Measurements from ENCODE around the gene MTX1. TPM values are rescaled to one million over a fixed set of nuclear protein-coding genes. Genes with fewer than 3 reads are reported as not detected.
A peak's percentile ranks its signal among the peaks of the same experiment; 100 is the strongest.
"Not testable (repeated sequence)": the region's sequence is repeated elsewhere in the genome, so short reads cannot be mapped to it uniquely, and the experiment has no call there.

MTX1 gene
- polyA plus RNA-seq, 1 donor (not counting 4 experiments of a cell fraction or from before 2014, with no cell fraction given), result 43.4 TPM

- H3K9me3 ChIP-seq (ENCODE audit: control insufficient read depth, low read depth, low read length); dilution Hi-C loops (cut with MboI; ENCODE audit: extremely low pct_ligation_motif_present, low sequenced_read_pairs); H2AFZ ChIP-seq (ENCODE audit: control insufficient read depth, low read length); H3K4me3 ChIP-seq (ENCODE audit: control insufficient read depth in 2 of 3, extremely low read depth in 1 of 3, insufficient read depth in 2 of 3, low read depth in 1 of 3, low read length in 3 of 3); DNase-seq (ENCODE audit: low read depth, low spot score); H3K27me3 ChIP-seq (ENCODE audit: control insufficient read depth, extremely low read depth, insufficient read depth, low read length); H3K27ac ChIP-seq (ENCODE audit: control insufficient read depth, insufficient read depth, low read length); H3K79me2 ChIP-seq (ENCODE audit: control insufficient read depth, insufficient read depth, low read length); H4K20me1 ChIP-seq (ENCODE audit: control insufficient read depth, extremely low read depth, insufficient read depth, low read length); H3K4me1 ChIP-seq (ENCODE audit: control insufficient read depth, extremely low read depth, insufficient read depth, low read length); FAIRE-seq; H3K4me2 ChIP-seq (ENCODE audit: control insufficient read depth, extremely low read depth, insufficient read depth, low read depth, low read length); H3K9ac ChIP-seq (ENCODE audit: control insufficient read depth, extremely low read depth, insufficient read depth, low read length); H3K9me1 ChIP-seq (ENCODE audit: control insufficient read depth, extremely low read depth, insufficient read depth, low read length); H3K36me3 ChIP-seq (ENCODE audit: control insufficient read depth in 2 of 2, extremely low read depth in 1 of 2, insufficient read depth in 2 of 2, low read length in 2 of 2): not testable (repeated sequence)
Observed at GRCh38 chr1:155235375-155235774, 26.9 kb downstream of the MTX1 start.

- H3K79me2 ChIP-seq (ENCODE audit: control insufficient read depth, insufficient read depth, low read length), result no peaks in the 10 kb centered on the region
- peaks cover 2 to 7% of the 10 kb centered on the region in 2 experiments for H3K36me3 ChIP-seq (ENCODE audit: control insufficient read depth in 2 of 2, extremely low read depth in 1 of 2, insufficient read depth in 2 of 2, low read length in 2 of 2)
- peaks cover 4% of the 10 kb centered on the region for H3K4me1 ChIP-seq (ENCODE audit: control insufficient read depth, extremely low read depth, insufficient read depth, low read length)
- FAIRE-seq, result no peak
- no peaks in the 10 kb centered on the region for H3K27me3 ChIP-seq (ENCODE audit: control insufficient read depth, extremely low read depth, insufficient read depth, low read length)
- H4K20me1 ChIP-seq (ENCODE audit: control insufficient read depth, extremely low read depth, insufficient read depth, low read length), result no peaks in the 10 kb centered on the region
- DNase-seq (ENCODE audit: low read depth, low spot score), result no peak
- no peak for TF ChIP-seq EZH2 (IDR thresholded peaks at IDR 0.05; ENCODE audit: low read length)
- no peak for TF ChIP-seq CTCF (optimal IDR thresholded peaks at IDR 0.05 in 1 of 3, IDR thresholded peaks at IDR 0.05 in 1 of 3, conservative IDR thresholded peaks at IDR 0.05 in 1 of 3; ENCODE audit: extremely low read depth in 1 of 3, insufficient read depth in 2 of 3, low read length in 3 of 3)
- no peaks in the 10 kb centered on the region for H3K9me1 ChIP-seq (ENCODE audit: control insufficient read depth, extremely low read depth, insufficient read depth, low read length)
- H3K4me3 ChIP-seq (ENCODE audit: control insufficient read depth in 2 of 3, extremely low read depth in 1 of 3, insufficient read depth in 2 of 3, low read depth in 1 of 3, low read length in 3 of 3), result no peak overlapping the region
- no peak overlapping the region for H2AFZ ChIP-seq (ENCODE audit: control insufficient read depth, low read length)
- dilution Hi-C loops (cut with MboI; ENCODE audit: extremely low pct_ligation_motif_present, low sequenced_read_pairs), result no loop called here
- H3K9ac ChIP-seq (ENCODE audit: control insufficient read depth, extremely low read depth, insufficient read depth, low read length), result no peak overlapping the region
- H3K4me2 ChIP-seq (ENCODE audit: control insufficient read depth, extremely low read depth, insufficient read depth, low read depth, low read length), result no peak overlapping the region
- no peaks in the 10 kb centered on the region for H3K9me3 ChIP-seq (ENCODE audit: control insufficient read depth, low read depth, low read length)
- H3K27ac ChIP-seq (ENCODE audit: control insufficient read depth, insufficient read depth, low read length), result no peak overlapping the region
Observed at GRCh38 chr1:155236451-155236850, 28.0 kb downstream of the MTX1 start.

- TF ChIP-seq CTCF (optimal IDR thresholded peaks at IDR 0.05 in 1 of 3, IDR thresholded peaks at IDR 0.05 in 1 of 3, conservative IDR thresholded peaks at IDR 0.05 in 1 of 3; ENCODE audit: extremely low read depth in 1 of 3, insufficient read depth in 2 of 3, low read length in 3 of 3) (no peak), EZH2 (IDR thresholded peaks at IDR 0.05; ENCODE audit: low read length) (no peak)
- no peaks in the 10 kb centered on the region for H4K20me1 ChIP-seq (ENCODE audit: control insufficient read depth, extremely low read depth, insufficient read depth, low read length)
- H3K4me3 ChIP-seq (ENCODE audit: control insufficient read depth in 2 of 3, extremely low read depth in 1 of 3, insufficient read depth in 2 of 3, low read depth in 1 of 3, low read length in 3 of 3), result peak overlapping the region; percentile 39 to 66 (median 55)
- H3K9ac ChIP-seq (ENCODE audit: control insufficient read depth, extremely low read depth, insufficient read depth, low read length), result peak overlapping the region; percentile 56
- no peak for FAIRE-seq
- no peaks in the 10 kb centered on the region for H3K27me3 ChIP-seq (ENCODE audit: control insufficient read depth, extremely low read depth, insufficient read depth, low read length)
- H3K36me3 ChIP-seq (ENCODE audit: control insufficient read depth in 2 of 2, extremely low read depth in 1 of 2, insufficient read depth in 2 of 2, low read length in 2 of 2), result peaks cover 2 to 4% of the 10 kb centered on the region in 2 experiments
- dilution Hi-C loops (cut with MboI; ENCODE audit: extremely low pct_ligation_motif_present, low sequenced_read_pairs), result no loop called here
- H2AFZ ChIP-seq (ENCODE audit: control insufficient read depth, low read length), result peak overlapping the region; percentile 59
- no peaks in the 10 kb centered on the region for H3K9me3 ChIP-seq (ENCODE audit: control insufficient read depth, low read depth, low read length)
- peak overlapping the region; percentile 71 for H3K27ac ChIP-seq (ENCODE audit: control insufficient read depth, insufficient read depth, low read length)
- DNase-seq (ENCODE audit: low read depth, low spot score), result no peak
- peaks cover 19% of the 10 kb centered on the region for H3K4me1 ChIP-seq (ENCODE audit: control insufficient read depth, extremely low read depth, insufficient read depth, low read length)
- H3K4me2 ChIP-seq (ENCODE audit: control insufficient read depth, extremely low read depth, insufficient read depth, low read depth, low read length), result peak overlapping the region; percentile 76
- no peaks in the 10 kb centered on the region for H3K79me2 ChIP-seq (ENCODE audit: control insufficient read depth, insufficient read depth, low read length)
- no peaks in the 10 kb centered on the region for H3K9me1 ChIP-seq (ENCODE audit: control insufficient read depth, extremely low read depth, insufficient read depth, low read length)
Observed at GRCh38 chr1:155241069-155241679, 32.7 kb downstream of the MTX1 start.

All from keratinocyte (primary cell).